GM12865 (cell line): ENCODE results near the gene SCNN1A.

ENCODE experiments used
- DNase-seq: peaks from one replicate; pipeline ENCODE4 v3.0.0; 2010; ENCODE audit warnings: low read depth
- H3K4me3 ChIP-seq: 2 replicates; pipeline ENCODE4 v1.5.1; 2011; ENCODE audit warnings: mild to moderate bottlenecking, low read depth, low read length, control low read depth
- CTCF ChIP-seq: IDR thresholded peaks from 2 replicates; pipeline ENCODE4 v1.5.1; 2011; ENCODE audit warnings: low read length, control low read depth, low read depth, inconsistent platforms; ENCODE audit not compliant: insufficient read depth; ENCODE audit errors: missing control alignments

The SCNN1A gene

GRCh38 chr12:6322352-6322751 is 53.0 kb downstream of the SCNN1A start:
- DNase-seq: no peak
- no peak for TF ChIP-seq CTCF
- H3K4me3 ChIP-seq: no peak overlapping the region

GRCh38 chr12:6321905-6322304 is 53.5 kb downstream of the SCNN1A start:
- DNase-seq: no peak
- no peak overlapping the region for H3K4me3 ChIP-seq
- TF ChIP-seq CTCF: no peak

GRCh38 chr12:6319446-6319845 is 55.9 kb downstream of the SCNN1A start:
- TF ChIP-seq CTCF: no peak

GRCh38 chr12:6318440-6318879 is 56.9 kb downstream of the SCNN1A start:
- TF ChIP-seq CTCF: no peak
- DNase-seq: no peak
- no peak overlapping the region for H3K4me3 ChIP-seq

More at GRCh38 chr12:6319446-6319845, 55.9 kb downstream of the SCNN1A start:
- DNase-seq: no peak
- H3K4me3 ChIP-seq: no peak overlapping the region

GRCh38 chr12:6317693-6318439 is 57.5 kb downstream of the SCNN1A start:
- no peak for DNase-seq
- no peak for TF ChIP-seq CTCF
- no peak overlapping the region for H3K4me3 ChIP-seq

- no peak overlapping the region for H3K4me3 ChIP-seq
- DNase-seq: no peak
- no peak for TF ChIP-seq CTCF
Observed at GRCh38 chr12:6316921-6317692, 58.3 kb downstream of the SCNN1A start.
